GM13976 (cell line): Measurements from ENCODE around the gene GSG1L.

ENCODE experiments used
- DNase-seq: peaks from one replicate; pipeline ENCODE4 v3.0.0; 2012; ENCODE audit warnings: low spot score
- CTCF ChIP-seq: IDR thresholded peaks from 2 replicates; pipeline ENCODE4 v1.5.1; 2012; ENCODE audit warnings: borderline replicate concordance, mild to moderate bottlenecking; ENCODE audit not compliant: insufficient read depth; ENCODE audit errors: extremely low read depth, missing control alignments, control extremely low read depth
- in situ Hi-C: fragments of 300-500 bp; cut with MboI; formaldehyde crosslinking; loops from one replicate; pipeline ENCODE4 v1.12.0; 2022; ENCODE audit warnings: low sequenced_read_pairs, mixed read lengths, inconsistent platforms; ENCODE audit not compliant: unreplicated experiment

GSG1L gene

GRCh38 chr16:27800817-27801216 is 262.7 kb downstream of the GSG1L start:
- no peak for DNase-seq
- TF ChIP-seq CTCF = no peak
- in situ Hi-C loops = no loop called here

GRCh38 chr16:27799896-27800295 is 263.6 kb downstream of the GSG1L start:
- TF ChIP-seq CTCF = no peak
- no peak for DNase-seq
- in situ Hi-C loops = no loop called here

- TF ChIP-seq CTCF = no peak
- no peak for DNase-seq
- in situ Hi-C loops = no loop called here
Observed at GRCh38 chr16:27798241-27798640, 265.3 kb downstream of the GSG1L start.

- in situ Hi-C loops = no loop called here
- DNase-seq = no peak
Observed at GRCh38 chr16:27795992-27796614, 267.4 kb downstream of the GSG1L start.

GRCh38 chr16:27793249-27793622 is 270.3 kb downstream of the GSG1L start:
- in situ Hi-C loops = no loop called here
- TF ChIP-seq CTCF = no peak
- no peak for DNase-seq

More at GRCh38 chr16:27795992-27796614, 267.4 kb downstream of the GSG1L start:
- no peak for TF ChIP-seq CTCF

GRCh38 chr16:27792486-27793248 is 270.8 kb downstream of the GSG1L start:
- no peak for DNase-seq
- in situ Hi-C loops = no loop called here
- no peak for TF ChIP-seq CTCF
